Activated effector memory CD4-positive, alpha-beta T cell treated with Interleukin-2 at 50 U/mL for 16 hours (primary cell): ENCODE measurements around the gene NRP2.

ENCODE experiments used
- DNase-seq: peaks from one replicate; pipeline ENCODE4 v3.0.0-alpha.2; 2020

The NRP2 gene

DNA sequence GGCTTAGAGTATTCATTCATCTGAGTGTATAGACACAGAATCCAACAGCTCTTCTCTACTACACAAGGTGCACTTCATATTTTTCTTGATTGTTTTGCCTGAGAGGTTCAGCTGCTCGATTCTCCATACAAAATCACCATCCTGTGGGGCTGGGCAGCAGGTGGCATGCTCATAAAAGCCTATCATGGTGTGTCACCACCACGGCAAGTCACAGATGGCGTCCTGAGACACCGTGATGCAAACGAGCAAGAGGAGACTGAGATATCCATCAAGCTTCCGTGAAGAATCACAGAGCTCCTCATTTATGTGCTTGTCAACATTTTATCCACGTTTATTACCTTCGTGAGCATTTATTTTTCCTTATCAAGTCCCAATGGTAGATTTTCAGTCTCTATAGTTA is 22.4 kb upstream of the NRP2 start:
- no peak for DNase-seq

DNA sequence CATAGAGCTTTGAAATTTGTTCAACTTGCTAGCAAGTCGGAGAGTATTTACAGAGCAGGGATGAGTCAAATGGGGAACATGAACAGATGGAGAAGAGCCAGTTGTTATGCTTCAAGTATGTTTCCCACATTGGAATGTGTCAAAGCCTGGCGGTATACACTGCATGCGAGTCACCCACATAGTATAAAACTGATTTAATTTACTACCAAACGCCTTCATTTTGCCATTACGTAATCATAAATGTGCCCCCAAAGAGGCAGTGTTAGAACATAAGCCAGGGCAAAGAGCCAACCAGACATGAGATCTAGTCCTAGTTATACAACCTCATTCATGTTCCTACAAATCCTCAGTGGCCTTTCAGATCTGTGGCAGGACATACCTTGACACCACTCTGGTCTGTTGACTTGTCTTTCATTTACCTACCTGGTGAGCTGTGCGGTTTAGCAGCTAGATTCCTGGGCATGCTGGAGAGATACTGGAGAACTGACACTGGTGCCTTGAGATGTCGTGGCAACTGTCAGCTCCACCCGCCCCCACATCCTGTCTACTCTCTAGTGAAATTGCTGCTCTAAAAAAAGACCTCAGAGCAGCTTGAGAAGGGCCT is 21.7 kb upstream of the NRP2 start:
- DNase-seq = peak; percentile 21

DNA sequence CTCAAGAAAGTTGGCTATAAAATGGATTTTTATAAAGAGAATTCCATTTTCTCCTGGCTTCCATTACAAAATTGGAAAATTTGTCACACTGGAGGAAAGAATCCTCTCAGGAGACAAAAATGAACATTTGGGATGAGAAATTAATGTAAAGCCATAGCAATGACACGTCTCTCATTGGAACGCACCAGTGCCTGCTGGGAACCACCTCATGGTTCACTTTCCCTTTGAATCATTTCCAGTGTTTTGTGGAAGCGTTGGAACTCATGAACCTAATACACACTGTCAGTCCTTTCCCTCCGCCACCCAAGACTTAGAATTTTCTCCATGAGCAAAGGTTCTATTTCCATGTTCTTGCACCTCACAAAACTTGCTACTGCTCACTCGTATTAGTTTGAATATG is 21.0 kb upstream of the NRP2 start:
- DNase-seq = no peak

DNA sequence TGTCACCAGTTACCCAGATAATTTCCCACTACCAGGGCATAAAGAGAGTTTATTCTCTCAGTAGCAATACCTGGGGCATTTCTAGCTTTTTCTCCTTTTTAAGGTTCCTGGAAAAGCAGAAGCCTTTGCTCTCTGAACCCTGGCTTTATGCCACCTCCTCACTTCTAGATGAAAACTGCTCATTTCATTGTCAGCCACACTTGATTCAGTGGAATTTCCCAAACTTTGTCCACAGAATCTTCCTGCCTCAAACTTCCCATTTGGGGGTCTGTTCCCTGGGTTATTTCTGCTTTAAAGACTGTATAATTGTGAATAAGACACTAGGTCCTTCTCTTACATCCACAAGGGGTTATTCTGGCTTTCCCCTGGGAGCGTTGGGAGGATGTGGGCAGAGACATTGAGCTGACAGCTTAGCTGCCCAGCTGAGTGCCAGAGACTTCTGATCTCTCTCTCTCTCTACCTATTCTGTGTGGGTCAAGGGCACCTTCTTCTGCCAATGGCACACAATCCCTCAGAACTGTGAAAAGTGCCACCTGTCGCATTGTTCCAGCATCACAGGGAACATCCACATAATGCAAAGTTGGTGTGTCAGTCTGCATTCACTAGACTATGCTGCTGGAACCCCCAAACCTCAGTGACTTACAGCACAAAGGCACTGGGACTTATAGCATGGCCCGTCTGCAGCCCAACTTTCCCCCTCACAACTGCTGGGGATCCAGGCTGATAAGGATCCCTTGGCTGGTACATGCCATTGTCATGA is 19.9 kb upstream of the NRP2 start:
- no peak for DNase-seq

DNA sequence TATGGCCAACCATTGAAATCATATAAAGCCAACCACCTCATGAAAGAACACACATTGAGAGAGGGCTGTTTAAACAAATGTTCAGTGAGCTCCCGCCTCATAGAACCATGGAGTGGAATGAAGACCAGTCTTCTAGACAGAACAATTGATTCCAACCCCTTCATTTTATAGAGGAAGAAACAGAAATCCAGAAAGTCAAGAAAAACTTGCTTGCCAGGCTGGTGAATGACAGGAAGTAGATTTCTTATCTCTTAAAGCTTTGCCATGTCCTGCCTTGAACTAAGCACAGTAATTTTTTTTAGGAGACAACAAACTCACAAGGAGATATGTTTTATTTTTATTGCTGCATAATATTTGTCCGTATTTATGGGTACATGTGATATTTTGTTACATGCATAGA is 16.5 kb upstream of the NRP2 start:
- DNase-seq = no peak

DNA sequence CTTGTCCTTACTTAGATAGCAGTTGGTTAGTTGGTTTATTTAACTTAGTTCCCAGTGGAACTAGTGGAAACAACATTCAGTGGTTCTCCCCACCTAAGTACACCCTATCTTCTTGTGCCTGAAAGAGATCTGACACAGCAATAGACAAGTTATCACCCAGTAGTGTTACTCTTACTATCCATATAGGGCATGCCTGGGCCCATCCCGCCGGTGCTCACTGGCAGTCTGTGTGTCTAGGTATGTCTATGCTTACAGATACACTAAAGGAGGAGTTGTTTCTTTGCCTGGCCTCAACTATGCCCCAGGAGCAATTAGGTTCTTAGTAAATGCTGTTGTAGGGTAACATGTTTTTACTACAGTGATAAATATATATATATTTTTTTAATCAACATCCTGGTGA is 12.0 kb upstream of the NRP2 start:
- DNase-seq = no peak

DNA sequence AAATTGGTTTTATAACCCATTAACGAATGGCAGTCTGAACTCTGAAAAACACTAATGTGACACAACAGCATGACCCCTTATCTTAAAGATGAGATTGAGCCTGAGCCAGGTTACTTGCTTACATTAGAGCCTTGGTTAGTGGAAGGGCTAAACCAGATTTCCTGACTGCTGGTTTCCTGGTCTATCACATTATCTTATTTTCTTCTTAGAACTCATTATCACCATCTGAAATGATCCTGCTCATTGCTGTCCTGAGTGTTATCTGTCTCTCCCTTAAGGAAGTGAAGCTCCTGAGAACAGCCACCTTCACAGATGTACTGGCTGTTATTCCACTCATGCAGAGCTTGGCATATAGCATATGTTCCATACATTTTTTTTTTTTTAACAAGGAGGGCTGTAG is 9.0 kb upstream of the NRP2 start:
- DNase-seq = no peak

DNA sequence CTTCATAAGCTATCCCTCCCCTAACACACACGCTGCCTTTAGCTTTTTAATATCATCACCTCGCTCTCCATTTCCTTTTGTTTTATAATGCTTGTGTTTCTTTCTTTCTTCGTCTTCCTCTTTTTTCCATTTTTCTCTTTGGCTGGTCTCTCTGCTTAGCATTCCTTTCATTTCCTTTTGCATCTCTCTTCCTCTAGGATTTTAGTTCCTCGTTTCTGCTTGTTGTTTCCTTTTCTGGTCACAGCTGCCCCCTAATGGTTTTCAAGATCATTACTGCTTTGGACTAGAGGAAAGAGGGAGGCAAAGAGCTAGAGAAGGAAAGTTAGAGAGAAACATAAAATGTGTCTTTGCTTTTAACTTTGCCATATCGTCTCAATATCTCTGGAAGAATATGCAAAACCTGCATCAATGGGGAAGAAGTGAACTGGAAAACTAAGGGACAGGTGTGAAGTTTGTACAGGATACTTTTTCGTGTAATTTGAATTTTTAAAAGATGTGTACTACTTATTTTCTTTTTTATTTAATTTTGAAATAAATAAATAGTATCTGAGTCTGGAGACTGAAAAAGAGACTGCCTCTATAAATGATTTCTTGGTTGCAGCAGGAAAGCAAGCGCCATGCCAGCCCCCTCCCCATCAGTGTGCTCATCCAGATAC is 6.3 kb upstream of the NRP2 start:
- no peak for DNase-seq

DNA sequence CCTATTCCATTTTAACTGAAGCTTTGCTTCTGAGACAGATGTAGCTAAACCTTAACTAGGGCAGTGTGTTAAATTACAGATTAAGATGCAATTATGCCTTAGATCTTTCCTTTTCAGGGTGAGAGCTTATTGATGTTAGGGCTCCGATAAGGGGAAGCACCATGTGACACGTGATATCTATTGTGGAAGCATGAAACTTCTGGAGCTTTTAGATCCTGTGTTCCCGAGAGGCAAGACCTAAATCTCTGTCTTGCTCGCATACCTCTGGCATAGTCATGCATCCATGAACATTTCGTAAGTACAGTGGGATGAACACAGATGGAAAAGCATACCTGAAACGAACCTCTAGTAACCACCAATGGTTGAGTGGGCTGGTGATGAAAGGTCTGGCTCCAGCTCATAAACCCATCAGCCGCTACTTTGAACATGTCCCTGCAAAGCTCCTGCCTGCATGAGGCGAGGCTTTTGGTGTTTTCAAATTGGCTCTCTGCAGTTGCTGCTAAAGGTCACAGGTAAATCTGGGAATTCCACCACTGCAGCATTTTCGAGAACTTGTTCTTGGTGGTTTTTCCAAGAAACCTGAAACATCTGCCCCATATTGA is 3.7 kb upstream of the NRP2 start:
- DNase-seq = no peak

DNA sequence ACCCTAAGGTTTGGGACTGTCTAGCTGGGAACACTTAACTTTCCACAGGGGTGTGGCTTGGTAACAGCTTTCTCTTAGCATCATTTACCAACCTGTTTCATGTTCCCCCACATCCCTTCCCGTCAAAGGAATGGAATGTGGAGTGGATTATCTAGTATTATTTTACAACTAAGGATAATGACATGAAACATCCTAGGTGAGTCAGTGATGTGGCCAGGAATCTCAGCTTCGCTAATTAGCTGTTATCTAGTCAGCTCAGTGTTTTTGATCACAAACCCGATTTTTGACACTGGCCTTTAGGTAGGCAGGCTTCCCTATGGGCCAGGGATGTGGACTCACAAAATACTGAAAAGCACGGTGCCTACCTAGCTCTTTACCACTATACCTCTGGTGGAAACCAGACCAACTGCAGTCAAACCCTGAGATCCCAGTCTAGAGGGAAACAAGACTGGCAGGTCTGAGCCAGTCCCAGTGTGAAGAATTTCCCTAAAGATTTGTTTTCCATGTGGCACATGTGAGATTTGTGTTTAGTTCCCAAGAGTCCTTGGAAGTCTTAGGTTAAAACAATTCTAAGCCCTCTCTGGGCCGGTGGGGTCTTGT is 2.8 kb upstream of the NRP2 start:
- no peak for DNase-seq

DNA sequence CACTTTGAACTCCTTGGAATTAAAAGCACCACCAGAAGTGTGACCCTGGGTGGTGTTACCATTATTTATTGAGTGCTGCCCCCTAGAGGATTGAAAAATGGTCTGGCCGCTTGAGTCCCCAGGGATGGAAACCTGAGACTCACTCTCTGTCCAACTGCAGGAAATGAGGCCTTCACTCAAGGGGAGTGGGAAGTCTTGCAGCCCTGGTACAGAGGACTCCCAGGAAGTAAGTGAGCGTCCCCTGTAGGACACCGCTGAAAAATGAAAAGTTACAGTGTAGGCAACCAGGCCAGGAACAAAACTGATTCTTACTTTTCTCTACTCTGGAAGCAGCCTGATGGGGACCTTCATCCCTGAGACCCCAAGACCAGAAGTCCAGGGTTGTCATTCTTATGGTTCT is 2.2 kb upstream of the NRP2 start:
- DNase-seq = no peak

DNA sequence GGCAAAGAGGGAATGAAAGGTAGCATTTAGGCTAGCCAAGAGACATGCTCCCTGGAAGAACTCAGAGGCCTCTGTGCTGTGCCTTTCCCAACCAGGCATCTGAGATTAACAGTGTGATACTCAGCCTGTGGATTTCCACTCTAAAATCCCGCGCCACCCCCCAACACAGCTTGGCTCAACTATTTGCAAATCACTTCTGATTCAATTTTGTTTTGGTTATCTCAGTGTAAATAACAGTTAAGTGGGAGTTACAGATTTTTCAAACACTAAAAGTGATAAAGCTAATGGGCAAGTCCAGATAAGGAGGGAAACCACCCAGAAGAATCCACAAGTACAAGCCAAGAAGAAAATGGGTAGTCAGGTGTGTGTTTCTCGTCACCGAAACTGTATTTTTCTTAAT is 1.4 kb upstream of the NRP2 start:
- no peak for DNase-seq

DNA sequence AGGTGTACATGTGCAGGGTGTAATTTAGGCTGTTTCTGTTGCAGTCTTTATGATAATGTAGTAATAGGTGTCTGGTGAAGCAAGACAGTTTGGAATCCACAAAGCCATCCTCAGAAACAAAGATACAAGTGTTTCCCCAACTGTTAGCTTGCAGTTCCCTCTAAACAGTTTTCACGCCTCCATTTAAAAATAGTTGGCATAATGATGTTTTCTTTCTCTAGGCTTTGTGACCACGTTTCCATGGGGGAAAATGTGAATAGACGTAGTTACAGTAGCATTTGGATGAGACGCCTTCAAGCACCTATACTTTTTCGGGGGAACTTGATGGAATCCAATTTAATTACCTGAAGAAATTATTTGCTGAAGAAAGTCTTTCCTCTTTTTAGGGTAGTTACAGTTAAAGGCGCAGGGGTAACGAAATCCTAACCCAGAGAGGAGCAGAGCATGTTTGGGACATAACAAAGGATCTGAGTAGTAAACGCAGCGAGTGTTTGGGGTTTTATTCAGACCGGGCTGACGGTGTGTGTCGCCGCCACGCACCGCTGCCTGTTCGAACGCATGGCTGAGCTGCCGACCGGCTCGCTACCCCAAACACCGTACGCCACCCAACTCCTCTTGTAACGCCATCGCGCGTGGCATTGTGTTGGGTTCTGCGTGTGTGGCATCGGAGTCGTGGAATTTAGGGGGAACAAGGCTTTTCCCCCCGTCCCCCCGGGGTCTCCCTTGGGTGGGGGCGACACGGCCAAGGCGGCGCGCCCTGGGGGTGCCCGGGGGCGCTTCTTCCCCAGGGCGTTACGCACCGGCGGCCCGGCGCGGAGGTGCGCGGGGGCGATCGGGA is 681 bp upstream of the NRP2 start:
- DNase-seq = no peak

DNA sequence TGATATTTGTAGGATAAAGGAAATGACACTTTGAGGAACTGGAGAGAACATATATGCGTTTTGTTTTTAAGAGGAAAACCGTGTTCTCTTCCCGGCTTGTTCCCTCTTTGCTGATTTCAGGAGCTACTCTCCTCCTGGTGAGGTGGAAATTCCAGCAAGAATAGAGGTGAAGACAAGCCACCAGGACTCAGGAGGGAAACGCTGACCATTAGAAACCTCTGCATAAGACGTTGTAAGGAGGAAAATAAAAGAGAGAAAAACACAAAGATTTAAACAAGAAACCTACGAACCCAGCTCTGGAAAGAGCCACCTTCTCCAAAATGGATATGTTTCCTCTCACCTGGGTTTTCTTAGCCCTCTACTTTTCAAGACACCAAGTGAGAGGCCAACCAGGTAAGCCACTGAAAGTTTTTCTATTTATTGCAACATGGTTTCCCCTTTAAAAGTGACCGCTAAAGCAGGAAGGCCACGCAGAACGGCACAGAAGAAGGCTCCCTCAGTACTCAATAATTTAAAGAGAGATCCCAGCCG is 735 bp downstream of the NRP2 start:
- no peak for DNase-seq

DNA sequence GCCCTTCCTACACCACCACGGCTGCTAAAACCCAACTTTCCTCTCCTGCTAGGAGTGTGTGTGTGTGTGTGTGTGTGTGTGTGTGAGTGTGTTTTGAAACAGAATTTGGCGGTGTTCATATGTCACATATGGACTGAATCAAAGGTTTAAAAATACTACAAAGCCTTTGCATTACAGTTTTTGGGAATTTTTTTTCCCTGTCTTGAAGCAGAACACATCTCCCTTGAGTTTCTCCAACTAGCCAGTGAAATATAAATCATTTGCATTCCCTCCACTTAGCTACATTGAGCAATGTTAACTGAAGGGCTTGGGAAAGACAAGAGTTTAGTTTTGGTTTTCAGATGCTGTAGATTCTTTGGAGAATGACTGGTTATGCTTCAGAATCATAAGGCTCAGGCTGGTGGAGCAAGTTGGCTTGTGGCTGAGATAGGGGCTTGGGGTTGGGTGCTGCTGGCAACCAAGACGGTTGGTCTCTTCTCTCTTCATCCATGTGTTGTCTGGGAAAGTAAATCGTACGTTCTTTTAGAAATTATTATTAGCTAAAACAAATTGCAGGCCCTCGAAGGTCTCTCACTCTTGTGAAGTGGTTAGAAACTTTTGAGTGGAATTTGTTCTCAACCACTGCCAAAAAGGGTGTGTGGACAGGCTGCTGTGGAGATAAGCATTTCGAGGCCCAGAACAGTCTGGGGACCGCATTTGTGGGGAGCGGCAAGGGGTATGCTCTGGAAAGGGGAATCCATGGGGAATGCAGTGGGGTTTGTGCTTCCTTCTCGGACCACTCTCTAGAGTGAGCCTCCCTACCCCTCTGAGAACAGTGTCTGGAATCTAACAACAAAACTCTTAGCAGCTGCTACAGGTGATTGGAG is 1.4 kb downstream of the NRP2 start:
- no peak for DNase-seq

DNA sequence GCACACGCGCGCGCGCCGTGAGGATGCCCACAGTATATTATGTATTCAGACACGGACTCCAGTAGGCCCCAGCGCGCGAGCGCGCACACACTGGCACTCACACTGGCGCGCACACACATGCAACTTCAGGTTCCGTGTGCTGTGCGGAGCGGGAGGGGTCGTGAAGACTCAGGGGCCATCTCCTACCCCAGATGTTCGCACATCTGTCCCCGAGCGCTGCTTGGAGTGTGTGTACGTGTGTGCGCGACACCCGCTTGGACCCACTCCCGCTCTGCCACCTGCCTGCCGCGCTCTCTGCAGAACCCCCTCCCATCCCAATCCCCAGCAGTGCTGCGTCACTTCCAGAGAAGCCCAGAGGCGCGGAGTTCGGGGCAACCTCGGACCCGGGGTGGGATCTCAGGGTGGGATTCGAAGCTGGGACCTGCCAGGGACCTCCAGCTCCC is 2.6 kb downstream of the NRP2 start:
- DNase-seq = no peak

DNA sequence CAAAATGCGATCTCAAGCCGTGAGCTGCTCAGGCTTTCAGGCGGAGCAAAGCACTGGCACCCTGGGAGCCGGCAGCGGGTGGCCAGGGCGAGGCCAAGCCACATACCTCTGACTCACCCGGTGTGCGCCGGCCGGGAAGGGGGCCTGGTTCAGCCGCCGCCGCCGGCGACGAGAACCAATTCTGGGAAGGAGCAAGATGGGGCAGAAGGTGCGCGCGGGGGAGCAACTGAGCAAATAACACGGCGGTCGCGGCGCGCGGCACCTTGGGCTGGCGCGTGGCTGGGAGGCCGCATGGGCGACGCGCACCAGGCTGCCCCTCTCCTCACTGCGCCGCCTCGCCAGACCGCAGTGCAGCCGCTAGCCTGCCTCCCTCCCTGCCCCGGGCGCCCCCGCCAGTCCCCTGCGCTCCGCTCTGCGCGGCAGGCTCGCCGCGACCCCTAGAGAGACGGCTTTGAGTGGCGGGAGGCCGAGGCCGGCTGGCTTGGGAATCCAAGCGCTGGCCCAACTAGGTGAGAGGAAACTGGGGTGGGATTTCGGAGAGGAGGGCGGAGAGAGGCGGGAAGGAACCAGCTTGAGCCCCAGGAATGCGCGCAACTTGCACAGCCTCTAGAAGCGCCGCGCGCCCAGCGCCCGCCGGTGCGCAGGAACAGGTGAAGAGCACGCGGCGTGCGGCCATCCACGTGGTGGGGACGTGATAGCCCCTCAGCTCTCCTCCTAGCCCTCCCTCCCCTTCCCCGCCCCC is 3.2 kb downstream of the NRP2 start:
- no peak for DNase-seq

DNA sequence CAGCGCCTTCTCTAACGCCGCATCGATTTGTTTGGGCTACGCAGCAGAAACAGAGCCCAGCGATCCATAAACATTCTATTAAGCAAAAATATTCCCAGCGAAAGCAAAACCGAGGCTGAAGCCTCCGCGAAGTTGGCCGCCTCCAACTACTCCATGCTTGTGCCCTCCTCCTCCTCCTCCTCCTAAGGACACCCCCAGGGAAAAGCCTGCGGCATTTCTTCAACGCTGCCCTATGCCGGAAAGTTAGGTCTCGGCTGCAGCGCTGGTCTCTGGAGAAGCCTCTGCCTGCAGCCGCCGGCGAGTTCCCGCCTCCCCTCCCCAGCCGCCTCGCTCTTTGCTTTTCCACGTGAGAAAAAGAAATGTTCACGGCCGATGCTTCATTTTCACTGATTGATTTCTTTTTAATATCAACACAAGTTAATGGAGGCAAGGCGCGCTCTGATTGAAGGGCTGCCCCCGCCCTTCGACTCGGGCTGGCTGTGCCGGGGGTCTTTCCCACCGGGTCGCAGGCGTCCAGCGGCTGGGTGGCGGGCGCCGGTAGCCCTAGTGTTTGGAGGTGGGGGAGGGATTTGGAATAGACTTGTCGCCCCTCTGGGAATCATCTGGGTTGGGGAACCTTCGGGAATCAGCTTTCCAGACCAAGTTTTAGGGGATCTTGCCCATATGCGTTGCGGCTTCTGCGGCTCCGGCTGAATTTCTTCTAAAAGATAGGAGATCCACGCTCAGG is 3.9 kb downstream of the NRP2 start:
- DNase-seq = no peak

DNA sequence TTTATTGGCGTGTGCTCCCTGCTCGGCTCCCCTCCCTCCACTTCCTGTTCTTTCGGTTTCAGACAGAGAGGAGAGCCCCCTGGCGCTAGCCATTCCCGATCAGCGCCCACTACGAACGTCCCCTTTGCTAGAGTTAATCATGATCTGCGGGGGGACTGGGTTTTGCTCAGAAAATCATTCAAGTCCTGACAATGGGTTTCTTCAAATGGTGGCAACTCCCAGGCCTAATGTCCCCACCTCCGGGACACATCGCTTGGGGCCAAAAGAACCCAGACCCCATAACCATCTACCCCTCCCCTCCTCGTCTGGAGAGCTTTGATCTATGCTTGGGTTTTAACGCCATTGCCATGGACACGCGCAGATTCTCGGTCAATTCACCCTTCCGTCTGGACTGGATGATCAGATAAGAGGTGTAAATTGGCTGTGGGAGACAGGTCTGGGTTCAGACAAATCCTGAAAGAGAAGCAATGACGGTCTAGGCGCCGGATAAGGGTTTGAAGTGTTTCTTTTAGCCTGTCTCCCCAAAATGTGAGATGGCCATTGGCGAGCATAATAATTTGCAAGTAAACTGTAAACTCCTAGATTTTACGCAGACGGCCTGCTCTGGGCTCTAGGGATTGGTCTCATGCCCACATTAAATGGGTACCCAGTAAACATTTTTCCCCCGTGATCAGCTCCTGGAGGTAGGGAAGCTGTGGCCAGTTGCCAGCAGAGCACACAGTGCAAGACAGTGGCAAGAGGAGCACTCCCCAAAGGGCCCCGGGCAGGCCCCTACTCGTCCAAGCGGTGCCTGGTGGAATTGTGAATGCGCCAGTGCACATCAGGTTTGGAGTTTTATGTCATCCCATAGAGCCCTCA is 4.7 kb downstream of the NRP2 start:
- no peak for DNase-seq
